Right lung (tissue), 5 donors: ENCODE data around the gene DISC1. TPM values are rescaled to one million over a fixed set of nuclear protein-coding genes. Genes with fewer than 3 reads are reported as not detected.
"Not testable (repeated sequence)": the region's sequence is repeated elsewhere in the genome, so short reads cannot be mapped to it uniquely, and the experiment has no call there.

Experiments used
- DNase-seq, 2 donors: peaks; one replicate each; pipeline ENCODE4 v3.0.0-alpha.2; 2013
- polyA plus RNA-seq, 5 donors: library from polyadenylated mRNA; unstranded; fragments of 120-200 nt; gene quantifications; one replicate each; pipeline versions ENCODE4 v1.2.1 to v1.2.3, GENCODE V29; 2013; ENCODE audit warnings: inconsistent platforms in 1 of 5, low replicate concordance in 1 of 5; ENCODE audit not compliant: insufficient read length in 5 of 5, insufficient read depth in 1 of 5

The DISC1 gene
- polyA plus RNA-seq, 5 donors = 7.8 to 11.4 (median 9.7) TPM

GRCh38 chr1:231636157-231636556 lies 9.6 kb downstream of the DISC1 start:
- DNase-seq = no peak

- not testable (repeated sequence) for DNase-seq
Observed at GRCh38 chr1:231636922-231637321, 10.3 kb downstream of the DISC1 start.

GRCh38 chr1:231638647-231639046 lies 12.1 kb downstream of the DISC1 start:
- DNase-seq = no peak

- no peak for DNase-seq
Observed at GRCh38 chr1:231639819-231640218, 13.2 kb downstream of the DISC1 start.

- DNase-seq = not testable (repeated sequence)
Observed at GRCh38 chr1:231641444-231641843, 14.9 kb downstream of the DISC1 start.

- DNase-seq = not testable (repeated sequence)
Observed at GRCh38 chr1:231642061-231642460, 15.5 kb downstream of the DISC1 start.

GRCh38 chr1:231642618-231643017 lies 16.0 kb downstream of the DISC1 start:
- DNase-seq = no peak

GRCh38 chr1:231643071-231643934 lies 16.7 kb downstream of the DISC1 start:
- no peak for DNase-seq

GRCh38 chr1:231643935-231644237 lies 17.3 kb downstream of the DISC1 start:
- no peak for DNase-seq

- not testable (repeated sequence) for DNase-seq
Observed at GRCh38 chr1:231645634-231646033, 19.0 kb downstream of the DISC1 start.

- DNase-seq = not testable (repeated sequence)
Observed at GRCh38 chr1:231646165-231646564, 19.6 kb downstream of the DISC1 start.

- DNase-seq = not testable (repeated sequence)
Observed at GRCh38 chr1:231651621-231652260, 25.2 kb downstream of the DISC1 start.

GRCh38 chr1:231653632-231654031 lies 27.0 kb downstream of the DISC1 start:
- DNase-seq = no peak

- DNase-seq = no peak
Observed at GRCh38 chr1:231656741-231657140, 30.2 kb downstream of the DISC1 start.

GRCh38 chr1:231658223-231658622 lies 31.6 kb downstream of the DISC1 start:
- not testable (repeated sequence) for DNase-seq

- no peak for DNase-seq
Observed at GRCh38 chr1:231660198-231660597, 33.6 kb downstream of the DISC1 start.

GRCh38 chr1:231663211-231663792 lies 36.7 kb downstream of the DISC1 start:
- DNase-seq = no peak

GRCh38 chr1:231665101-231665500 lies 38.5 kb downstream of the DISC1 start:
- no peak for DNase-seq

GRCh38 chr1:231665726-231666125 lies 39.1 kb downstream of the DISC1 start:
- no peak for DNase-seq

GRCh38 chr1:231666220-231666936 lies 39.8 kb downstream of the DISC1 start:
- DNase-seq = no peak

GRCh38 chr1:231666937-231667608 lies 40.5 kb downstream of the DISC1 start:
- DNase-seq = no peak
